ENCODE measurements around the gene UBQLN4.

Gene UBQLN4

GRCh38 chr1:156079762-156080161 lies 26.2 kb upstream of the UBQLN4 start:
- peaks cover 39% of the 10 kb centered on the region for H3K36me3 ChIP-seq
- H3K4me3 ChIP-seq (ENCODE audit: low read depth, low read length): peak overlapping the region; percentile 91
- no peak for TF ChIP-seq CTCF (IDR thresholded peaks at IDR 0.05; ENCODE audit: low read depth, low read length)
- H3K4me1 ChIP-seq: peaks cover 7% of the 10 kb centered on the region; the same call in 1 of the 2 replicates
- no peaks in the 10 kb centered on the region for H3K27me3 ChIP-seq
- no peaks in the 10 kb centered on the region for H3K9me3 ChIP-seq
- DNase-seq: no peak

- no peak overlapping the region for H3K4me3 ChIP-seq (ENCODE audit: low read depth, low read length)
- no peaks in the 10 kb centered on the region for H3K27me3 ChIP-seq
- no peaks in the 10 kb centered on the region for H3K9me3 ChIP-seq
- no peak for DNase-seq
- H3K36me3 ChIP-seq: peaks cover 41% of the 10 kb centered on the region
- TF ChIP-seq CTCF (IDR thresholded peaks at IDR 0.05; ENCODE audit: low read depth, low read length): no peak
- H3K4me1 ChIP-seq: peaks cover 5% of the 10 kb centered on the region; the same call in 1 of the 2 replicates
Observed at GRCh38 chr1:156078728-156079127, 25.1 kb upstream of the UBQLN4 start.

- DNase-seq: no peak
- H3K9me3 ChIP-seq: no peaks in the 10 kb centered on the region
- H3K36me3 ChIP-seq: peaks cover 41% of the 10 kb centered on the region
- H3K27me3 ChIP-seq: no peaks in the 10 kb centered on the region
- peaks cover 5% of the 10 kb centered on the region; the same call in 1 of the 2 replicates for H3K4me1 ChIP-seq
- H3K4me3 ChIP-seq (ENCODE audit: low read depth, low read length): no peak overlapping the region
- TF ChIP-seq CTCF (IDR thresholded peaks at IDR 0.05; ENCODE audit: low read depth, low read length): no peak
Observed at GRCh38 chr1:156077430-156077760, 23.8 kb upstream of the UBQLN4 start.

- Histone ChIP-seq H3K4me1 (peaks cover 5% of the 10 kb centered on the region; the same call in 1 of the 2 replicates), H3K27me3 (no peaks in the 10 kb centered on the region), H3K9me3 (no peaks in the 10 kb centered on the region), H3K4me3 (ENCODE audit: low read depth, low read length) (no peak overlapping the region; the same call in 1 of the 2 replicates), H3K36me3 (peaks cover 41% of the 10 kb centered on the region)
- peak; percentile 50 for DNase-seq
- TF ChIP-seq CTCF (IDR thresholded peaks at IDR 0.05; ENCODE audit: low read depth, low read length): no peak
Observed at GRCh38 chr1:156076609-156077429, 23.2 kb upstream of the UBQLN4 start.

- Histone ChIP-seq H3K4me3 (ENCODE audit: low read depth, low read length) (no peak overlapping the region), H3K9me3 (no peaks in the 10 kb centered on the region), H3K27me3 (no peaks in the 10 kb centered on the region), H3K4me1 (peaks cover 5% of the 10 kb centered on the region; the same call in 1 of the 2 replicates), H3K36me3 (peaks cover 41% of the 10 kb centered on the region)
- no peak for TF ChIP-seq CTCF (IDR thresholded peaks at IDR 0.05; ENCODE audit: low read depth, low read length)
- DNase-seq: no peak
Observed at GRCh38 chr1:156075775-156076204, 22.2 kb upstream of the UBQLN4 start.

GRCh38 chr1:156075162-156075561 lies 21.6 kb upstream of the UBQLN4 start:
- H3K9me3 ChIP-seq: no peaks in the 10 kb centered on the region
- TF ChIP-seq CTCF (IDR thresholded peaks at IDR 0.05; ENCODE audit: low read depth, low read length): no peak
- H3K4me3 ChIP-seq (ENCODE audit: low read depth, low read length): no peak overlapping the region
- no peak for DNase-seq
- H3K4me1 ChIP-seq: peaks cover 9% of the 10 kb centered on the region; the same call in 1 of the 2 replicates
- no peaks in the 10 kb centered on the region for H3K27me3 ChIP-seq
- H3K36me3 ChIP-seq: peaks cover 41% of the 10 kb centered on the region
